ENCODE measurements around the gene GARNL3.

Gene GARNL3

GRCh38 chr9:127282611-127283010, 18.0 kb downstream of the GARNL3 start:
- no peak overlapping the region for H3K27ac ChIP-seq (ENCODE audit: low read depth, low read length)
- H3K4me3 ChIP-seq (ENCODE audit: low read length) = no peak overlapping the region
- H2BK120ac ChIP-seq (ENCODE audit: low read depth, low read length) = no peak overlapping the region
- no peak overlapping the region for H3K23ac ChIP-seq (ENCODE audit: low read length)
- H2BK5ac ChIP-seq (ENCODE audit: low read length) = no peak overlapping the region
- no peak overlapping the region for H4K5ac ChIP-seq (ENCODE audit: low read length)
- H3K18ac ChIP-seq (ENCODE audit: low read length) = no peak overlapping the region
- H3K27me3 ChIP-seq (ENCODE audit: insufficient read depth, low read length, poor library complexity) = no peaks in the 10 kb centered on the region
- no peaks in the 10 kb centered on the region for H3K36me3 ChIP-seq (ENCODE audit: control insufficient read depth, insufficient read depth, low read length)
- no peaks in the 10 kb centered on the region for H3K79me2 ChIP-seq (ENCODE audit: control insufficient read depth, insufficient read depth, low read length)
- H4K8ac ChIP-seq (ENCODE audit: low read depth, low read length) = no peak overlapping the region
- no peak overlapping the region for H3K56ac ChIP-seq (ENCODE audit: low read length)
- H3K4me2 ChIP-seq (ENCODE audit: low read length) = no peak overlapping the region
- no peak overlapping the region for H3K9ac ChIP-seq (ENCODE audit: low read length)
- H3K79me1 ChIP-seq (ENCODE audit: low read length) = no peaks in the 10 kb centered on the region
- no peak overlapping the region for H3K4ac ChIP-seq (ENCODE audit: low read depth, low read length)
- no peaks in the 10 kb centered on the region for H3K4me1 ChIP-seq (ENCODE audit: control insufficient read depth, low read depth, low read length)
- no peak overlapping the region for H2AK5ac ChIP-seq (ENCODE audit: low read length)
- H2BK15ac ChIP-seq (replicated peaks; ENCODE audit: low read depth) = no peak overlapping the region
- no peak for DNase-seq

- no peak overlapping the region for H3K27ac ChIP-seq (ENCODE audit: low read depth, low read length)
- H3K56ac ChIP-seq (ENCODE audit: low read length) = no peak overlapping the region
- no peak overlapping the region for H2BK15ac ChIP-seq (replicated peaks; ENCODE audit: low read depth)
- H3K4me2 ChIP-seq (ENCODE audit: low read length) = no peak overlapping the region
- H3K27me3 ChIP-seq (ENCODE audit: insufficient read depth, low read length, poor library complexity) = no peaks in the 10 kb centered on the region
- H3K4me1 ChIP-seq (ENCODE audit: control insufficient read depth, low read depth, low read length) = no peaks in the 10 kb centered on the region
- no peak overlapping the region for H3K4ac ChIP-seq (ENCODE audit: low read depth, low read length)
- H3K79me1 ChIP-seq (ENCODE audit: low read length) = no peaks in the 10 kb centered on the region
- no peak overlapping the region for H3K9ac ChIP-seq (ENCODE audit: low read length)
- no CpG with 5 or more reads among the region's 3 CpGs for WGBS (ENCODE audit: extremely low coverage, insufficient coverage, low lambda C conversion rate)
- H3K23ac ChIP-seq (ENCODE audit: low read length) = no peak overlapping the region
- no peak overlapping the region for H2BK120ac ChIP-seq (ENCODE audit: low read depth, low read length)
- H3K18ac ChIP-seq (ENCODE audit: low read length) = no peak overlapping the region
- no peak overlapping the region for H4K5ac ChIP-seq (ENCODE audit: low read length)
- no peak overlapping the region for H2BK5ac ChIP-seq (ENCODE audit: low read length)
- no peak overlapping the region for H3K4me3 ChIP-seq (ENCODE audit: low read length)
- H3K36me3 ChIP-seq (ENCODE audit: control insufficient read depth, insufficient read depth, low read length) = no peaks in the 10 kb centered on the region
- DNase-seq = no peak
- H2AK5ac ChIP-seq (ENCODE audit: low read length) = no peak overlapping the region
- H4K8ac ChIP-seq (ENCODE audit: low read depth, low read length) = no peak overlapping the region
- H3K79me2 ChIP-seq (ENCODE audit: control insufficient read depth, insufficient read depth, low read length) = no peaks in the 10 kb centered on the region
These were observed 18.6 kb downstream of the GARNL3 start for GRCh38 chr9:127283135-127283534.

DNA sequence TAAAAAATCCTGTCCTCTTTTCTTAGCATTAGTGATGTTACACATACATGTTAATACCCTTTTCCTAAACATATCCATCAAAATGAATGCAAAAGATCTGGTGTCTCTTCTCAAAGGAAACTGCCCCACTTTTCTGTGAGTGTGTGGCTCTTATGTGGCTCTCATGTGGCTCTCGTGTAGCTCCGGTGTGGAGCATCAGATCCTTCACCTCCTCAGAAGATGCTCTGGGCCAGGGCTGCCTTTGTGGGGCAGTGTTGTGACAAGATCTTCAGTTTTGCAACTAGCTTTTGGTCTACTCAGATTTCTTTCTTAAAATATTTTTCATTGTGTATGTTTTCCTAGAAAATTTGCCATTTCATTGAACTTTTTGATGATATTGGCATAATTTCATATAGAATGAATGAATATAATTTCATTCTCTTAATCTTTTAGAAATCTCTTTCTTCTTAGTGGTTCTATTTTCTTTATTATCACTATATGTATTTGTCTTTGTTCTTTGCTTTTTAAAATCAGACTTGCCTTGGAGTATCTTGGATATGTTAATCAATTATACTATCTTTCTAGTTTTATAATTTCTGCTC, 19.4 kb downstream of the GARNL3 start:
- no CpG with 5 or more reads among the region's 2 CpGs for WGBS (ENCODE audit: extremely low coverage, insufficient coverage, low lambda C conversion rate)
- Histone ChIP-seq H3K79me1 (ENCODE audit: low read length) (no peaks in the 10 kb centered on the region), H3K79me2 (ENCODE audit: control insufficient read depth, insufficient read depth, low read length) (no peaks in the 10 kb centered on the region), H3K4me1 (ENCODE audit: control insufficient read depth, low read depth, low read length) (no peaks in the 10 kb centered on the region), H3K36me3 (ENCODE audit: control insufficient read depth, insufficient read depth, low read length) (no peaks in the 10 kb centered on the region), H3K27me3 (ENCODE audit: insufficient read depth, low read length, poor library complexity) (no peaks in the 10 kb centered on the region), H2BK15ac (replicated peaks; ENCODE audit: low read depth) (no peak overlapping the region), H3K18ac (ENCODE audit: low read length) (no peak overlapping the region), H4K5ac (ENCODE audit: low read length) (no peak overlapping the region), H4K8ac (ENCODE audit: low read depth, low read length) (no peak overlapping the region), H3K56ac (ENCODE audit: low read length) (no peak overlapping the region), H3K23ac (ENCODE audit: low read length) (no peak overlapping the region), H3K4me2 (ENCODE audit: low read length) (no peak overlapping the region), H2BK120ac (ENCODE audit: low read depth, low read length) (no peak overlapping the region), H2AK5ac (ENCODE audit: low read length) (no peak overlapping the region), H3K9ac (ENCODE audit: low read length) (no peak overlapping the region), H3K27ac (ENCODE audit: low read depth, low read length) (no peak overlapping the region), H3K4ac (ENCODE audit: low read depth, low read length) (no peak overlapping the region), H2BK5ac (ENCODE audit: low read length) (no peak overlapping the region), H3K4me3 (ENCODE audit: low read length) (no peak overlapping the region)
- DNase-seq = peak; percentile 41

DNA sequence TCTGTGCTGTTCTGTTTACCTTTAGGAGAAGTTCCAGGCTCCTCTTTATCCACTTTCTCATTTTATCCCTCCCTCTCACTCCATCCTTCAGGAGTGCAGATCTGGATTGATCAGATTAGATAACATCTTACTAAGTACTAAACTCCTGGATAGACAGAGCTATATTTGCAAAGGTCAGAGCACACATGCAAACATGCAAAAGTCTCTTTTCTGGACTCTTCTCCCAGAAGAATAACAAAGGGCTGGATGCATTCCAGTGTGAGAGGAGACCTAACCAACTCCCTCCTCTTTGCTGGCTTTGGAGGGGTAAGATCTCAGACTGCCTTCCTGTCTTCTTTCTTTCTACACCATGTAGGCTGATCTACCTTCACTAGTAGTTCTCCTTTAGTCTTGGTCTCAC, 21.4 kb downstream of the GARNL3 start:
- Histone ChIP-seq H2BK15ac (replicated peaks; ENCODE audit: low read depth) (no peak overlapping the region), H4K8ac (ENCODE audit: low read depth, low read length) (no peak overlapping the region), H3K18ac (ENCODE audit: low read length) (no peak overlapping the region), H2AK5ac (ENCODE audit: low read length) (no peak overlapping the region), H3K79me1 (ENCODE audit: low read length) (no peaks in the 10 kb centered on the region), H3K4me1 (ENCODE audit: control insufficient read depth, low read depth, low read length) (no peaks in the 10 kb centered on the region), H2BK120ac (ENCODE audit: low read depth, low read length) (no peak overlapping the region), H3K9ac (ENCODE audit: low read length) (no peak overlapping the region), H2BK5ac (ENCODE audit: low read length) (no peak overlapping the region), H3K4ac (ENCODE audit: low read depth, low read length) (no peak overlapping the region), H3K36me3 (ENCODE audit: control insufficient read depth, insufficient read depth, low read length) (no peaks in the 10 kb centered on the region), H3K56ac (ENCODE audit: low read length) (no peak overlapping the region), H3K27ac (ENCODE audit: low read depth, low read length) (no peak overlapping the region), H3K79me2 (ENCODE audit: control insufficient read depth, insufficient read depth, low read length) (no peaks in the 10 kb centered on the region), H3K4me2 (ENCODE audit: low read length) (no peak overlapping the region), H4K5ac (ENCODE audit: low read length) (no peak overlapping the region), H3K27me3 (ENCODE audit: insufficient read depth, low read length, poor library complexity) (no peaks in the 10 kb centered on the region), H3K4me3 (ENCODE audit: low read length) (no peak overlapping the region), H3K23ac (ENCODE audit: low read length) (no peak overlapping the region)
- DNase-seq = no peak

- Histone ChIP-seq H3K36me3 (ENCODE audit: control insufficient read depth, insufficient read depth, low read length) (no peaks in the 10 kb centered on the region), H3K56ac (ENCODE audit: low read length) (no peak overlapping the region), H3K4ac (ENCODE audit: low read depth, low read length) (no peak overlapping the region), H3K27ac (ENCODE audit: low read depth, low read length) (no peak overlapping the region), H3K4me3 (ENCODE audit: low read length) (no peak overlapping the region), H4K8ac (ENCODE audit: low read depth, low read length) (no peak overlapping the region), H2BK15ac (replicated peaks; ENCODE audit: low read depth) (no peak overlapping the region), H3K23ac (ENCODE audit: low read length) (no peak overlapping the region), H3K9ac (ENCODE audit: low read length) (no peak overlapping the region), H3K4me2 (ENCODE audit: low read length) (no peak overlapping the region), H3K18ac (ENCODE audit: low read length) (no peak overlapping the region), H3K79me2 (ENCODE audit: control insufficient read depth, insufficient read depth, low read length) (no peaks in the 10 kb centered on the region), H3K4me1 (ENCODE audit: control insufficient read depth, low read depth, low read length) (no peaks in the 10 kb centered on the region), H2BK5ac (ENCODE audit: low read length) (no peak overlapping the region), H2AK5ac (ENCODE audit: low read length) (no peak overlapping the region), H3K79me1 (ENCODE audit: low read length) (no peaks in the 10 kb centered on the region), H3K27me3 (ENCODE audit: insufficient read depth, low read length, poor library complexity) (no peaks in the 10 kb centered on the region), H4K5ac (ENCODE audit: low read length) (no peak overlapping the region), H2BK120ac (ENCODE audit: low read depth, low read length) (no peak overlapping the region)
- no peak for DNase-seq
- WGBS (ENCODE audit: extremely low coverage, insufficient coverage, low lambda C conversion rate) = no CpG with 5 or more reads among the region's 3 CpGs
These were observed 26.0 kb downstream of the GARNL3 start for GRCh38 chr9:127290561-127291065.

GRCh38 chr9:127291246-127291778, 26.7 kb downstream of the GARNL3 start:
- H3K4me2 ChIP-seq (ENCODE audit: low read length) = no peak overlapping the region
- H3K79me1 ChIP-seq (ENCODE audit: low read length) = no peaks in the 10 kb centered on the region
- no peak overlapping the region for H3K9ac ChIP-seq (ENCODE audit: low read length)
- H3K4ac ChIP-seq (ENCODE audit: low read depth, low read length) = no peak overlapping the region
- no peak overlapping the region for H4K5ac ChIP-seq (ENCODE audit: low read length)
- no CpG with 5 or more reads among the region's 4 CpGs for WGBS (ENCODE audit: extremely low coverage, insufficient coverage, low lambda C conversion rate)
- no peak overlapping the region for H2BK15ac ChIP-seq (replicated peaks; ENCODE audit: low read depth)
- H2AK5ac ChIP-seq (ENCODE audit: low read length) = no peak overlapping the region
- no peak overlapping the region for H3K56ac ChIP-seq (ENCODE audit: low read length)
- H4K8ac ChIP-seq (ENCODE audit: low read depth, low read length) = no peak overlapping the region
- no peaks in the 10 kb centered on the region for H3K79me2 ChIP-seq (ENCODE audit: control insufficient read depth, insufficient read depth, low read length)
- H2BK120ac ChIP-seq (ENCODE audit: low read depth, low read length) = no peak overlapping the region
- no peak overlapping the region for H3K23ac ChIP-seq (ENCODE audit: low read length)
- no peaks in the 10 kb centered on the region for H3K4me1 ChIP-seq (ENCODE audit: control insufficient read depth, low read depth, low read length)
- H3K18ac ChIP-seq (ENCODE audit: low read length) = no peak overlapping the region
- H3K27ac ChIP-seq (ENCODE audit: low read depth, low read length) = no peak overlapping the region
- H3K27me3 ChIP-seq (ENCODE audit: insufficient read depth, low read length, poor library complexity) = no peaks in the 10 kb centered on the region
- H3K4me3 ChIP-seq (ENCODE audit: low read length) = no peak overlapping the region
- DNase-seq = no peak
- H3K36me3 ChIP-seq (ENCODE audit: control insufficient read depth, insufficient read depth, low read length) = no peaks in the 10 kb centered on the region
- H2BK5ac ChIP-seq (ENCODE audit: low read length) = no peak overlapping the region
